PFSK-1 (cell line): ENCODE results near the gene HK3.

Source experiments
- POLR2AphosphoS5 ChIP-seq: IDR thresholded peaks from 2 replicates; pipeline ENCODE4 v1.6.1; 2012; ENCODE audit warnings: low read depth, mild to moderate bottlenecking, control low read depth, low read length, moderate library complexity
- REST ChIP-seq, 2 experiments: IDR thresholded peaks; 2 replicates each; pipeline versions ENCODE4 v1.6.1 to v1.8.0; 2011 to 2012; ENCODE audit warnings: low read depth in 2 of 2, low read length in 2 of 2, control low read depth in 1 of 2, inconsistent platforms in 1 of 2, mild to moderate bottlenecking in 1 of 2, moderate library complexity in 1 of 2; ENCODE audit not compliant: insufficient read depth in 1 of 2
- TAF1 ChIP-seq: IDR thresholded peaks from 2 replicates; pipeline ENCODE4 v1.6.1; 2012; ENCODE audit warnings: low read length, control low read depth, borderline replicate concordance; ENCODE audit not compliant: insufficient read depth

DNA sequence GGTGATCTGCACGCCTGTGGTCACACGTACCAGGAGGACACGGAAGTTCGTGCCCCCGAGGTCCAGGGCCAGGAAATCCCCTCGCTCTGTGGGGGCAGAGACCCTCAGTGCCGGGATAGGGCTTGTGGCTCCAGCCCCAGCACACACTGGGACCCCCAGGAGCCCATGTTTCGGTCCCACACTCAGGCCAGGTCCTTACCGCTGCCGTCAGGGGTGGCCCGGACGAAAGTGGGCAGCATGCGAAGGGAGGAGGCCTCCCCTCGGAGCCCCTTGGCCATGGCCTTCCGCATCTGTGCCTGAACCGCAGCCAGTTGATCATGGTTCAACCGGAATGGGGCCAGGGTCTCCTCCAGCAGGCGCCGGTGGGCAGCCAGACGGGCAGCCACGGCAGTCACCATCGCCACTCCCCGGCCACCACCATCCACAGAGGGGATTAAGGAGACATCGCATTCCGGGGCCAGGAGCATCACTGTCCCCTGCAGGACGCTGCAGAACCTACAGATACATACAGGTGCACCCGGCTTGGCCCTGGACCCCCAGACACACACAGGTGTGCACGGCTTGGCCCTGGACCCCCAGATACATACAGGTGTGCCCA is 11.8 kb downstream of the HK3 start:
- TF ChIP-seq POLR2AphosphoS5 (no peak), TAF1 (no peak), REST (IDR thresholded peaks at IDR 0.05; ENCODE audit: insufficient read depth in 1 of 2, low read depth in 2 of 2, low read length in 2 of 2) (no peak)
